AG09309 (cell line): ENCODE measurements around the gene TTLL5.

Source experiments
- DNase-seq: peaks from one replicate; pipeline ENCODE4 v3.0.0-alpha.2; 2010; ENCODE audit warnings: low read depth
- H3K4me3 ChIP-seq: 2 replicates; pipeline ENCODE4 v1.5.1; 2011; ENCODE audit warnings: mild to moderate bottlenecking, low read depth, low read length, moderate library complexity; ENCODE audit not compliant: control insufficient read depth
- TF ChIP-seq, protein P1 (sequence below): IDR thresholded peaks from 2 replicates; pipeline ENCODE4 v1.5.1; 2011; ENCODE audit warnings: mild to moderate bottlenecking, low read depth, low read length, inconsistent platforms; ENCODE audit not compliant: insufficient read depth, control insufficient read depth; ENCODE audit errors: missing control alignments

Gene TTLL5

DNA sequence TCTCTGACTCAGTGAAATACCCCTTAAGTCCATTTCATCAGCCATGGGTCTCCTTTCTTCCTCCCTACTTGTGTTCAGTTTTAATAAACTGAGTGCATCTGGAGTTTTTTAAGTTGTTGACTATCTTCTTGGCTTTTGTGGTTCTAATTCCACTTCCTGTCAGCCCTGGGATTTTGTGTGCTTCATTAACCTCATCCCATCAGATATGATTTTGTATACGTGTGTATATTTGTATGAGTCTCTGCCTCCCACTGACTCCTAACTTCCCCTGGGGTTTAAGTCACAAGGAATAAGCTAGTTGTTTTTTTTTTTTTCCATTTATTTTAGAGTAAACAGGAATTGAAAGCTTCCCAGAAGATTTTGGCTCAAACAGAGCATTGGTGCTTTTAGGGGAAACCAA, 62.7 kb downstream of the TTLL5 start:
- DNase-seq: no peak
- TF ChIP-seq, protein P1, sequence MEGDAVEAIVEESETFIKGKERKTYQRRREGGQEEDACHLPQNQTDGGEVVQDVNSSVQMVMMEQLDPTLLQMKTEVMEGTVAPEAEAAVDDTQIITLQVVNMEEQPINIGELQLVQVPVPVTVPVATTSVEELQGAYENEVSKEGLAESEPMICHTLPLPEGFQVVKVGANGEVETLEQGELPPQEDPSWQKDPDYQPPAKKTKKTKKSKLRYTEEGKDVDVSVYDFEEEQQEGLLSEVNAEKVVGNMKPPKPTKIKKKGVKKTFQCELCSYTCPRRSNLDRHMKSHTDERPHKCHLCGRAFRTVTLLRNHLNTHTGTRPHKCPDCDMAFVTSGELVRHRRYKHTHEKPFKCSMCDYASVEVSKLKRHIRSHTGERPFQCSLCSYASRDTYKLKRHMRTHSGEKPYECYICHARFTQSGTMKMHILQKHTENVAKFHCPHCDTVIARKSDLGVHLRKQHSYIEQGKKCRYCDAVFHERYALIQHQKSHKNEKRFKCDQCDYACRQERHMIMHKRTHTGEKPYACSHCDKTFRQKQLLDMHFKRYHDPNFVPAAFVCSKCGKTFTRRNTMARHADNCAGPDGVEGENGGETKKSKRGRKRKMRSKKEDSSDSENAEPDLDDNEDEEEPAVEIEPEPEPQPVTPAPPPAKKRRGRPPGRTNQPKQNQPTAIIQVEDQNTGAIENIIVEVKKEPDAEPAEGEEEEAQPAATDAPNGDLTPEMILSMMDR: no peak
- H3K4me3 ChIP-seq: no peak overlapping the region

DNA sequence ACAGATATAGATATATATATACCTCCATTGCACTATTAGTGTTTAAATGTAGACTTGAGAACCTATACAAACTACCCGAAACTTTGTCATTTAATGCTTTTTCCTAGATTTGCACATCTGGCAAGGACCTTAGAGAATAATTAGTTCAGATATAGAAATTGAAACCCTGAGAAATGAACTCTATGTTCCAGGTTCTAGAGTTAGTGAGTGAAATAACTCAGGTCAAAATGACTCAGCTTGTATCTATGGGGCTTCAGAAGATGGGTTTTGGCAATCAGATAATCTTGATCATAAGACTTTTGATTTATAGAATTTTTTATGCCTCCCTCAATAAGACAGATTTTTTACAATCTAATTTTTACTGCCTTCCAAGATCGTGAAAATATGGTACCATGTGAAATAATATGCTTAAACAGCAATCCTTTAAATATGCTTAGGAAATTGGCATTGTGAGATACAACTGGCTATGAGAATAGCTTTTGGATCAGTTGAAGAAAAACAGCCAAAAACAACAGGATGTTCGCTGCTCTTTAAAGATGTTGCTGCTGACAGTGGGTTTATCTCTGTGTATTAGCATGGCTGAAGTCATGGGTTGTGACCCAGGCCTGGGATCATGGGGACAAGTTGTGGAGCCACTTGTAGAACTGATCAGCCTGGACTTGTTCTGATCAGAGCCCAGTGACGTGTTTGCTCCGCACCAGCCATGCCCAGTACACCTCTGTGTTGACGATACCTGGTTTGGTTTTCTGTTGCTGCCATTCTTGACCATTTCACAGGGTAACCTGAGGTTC, 63.6 kb downstream of the TTLL5 start:
- no peak for DNase-seq
- no peak overlapping the region for H3K4me3 ChIP-seq
- TF ChIP-seq, protein P1: no peak

DNA sequence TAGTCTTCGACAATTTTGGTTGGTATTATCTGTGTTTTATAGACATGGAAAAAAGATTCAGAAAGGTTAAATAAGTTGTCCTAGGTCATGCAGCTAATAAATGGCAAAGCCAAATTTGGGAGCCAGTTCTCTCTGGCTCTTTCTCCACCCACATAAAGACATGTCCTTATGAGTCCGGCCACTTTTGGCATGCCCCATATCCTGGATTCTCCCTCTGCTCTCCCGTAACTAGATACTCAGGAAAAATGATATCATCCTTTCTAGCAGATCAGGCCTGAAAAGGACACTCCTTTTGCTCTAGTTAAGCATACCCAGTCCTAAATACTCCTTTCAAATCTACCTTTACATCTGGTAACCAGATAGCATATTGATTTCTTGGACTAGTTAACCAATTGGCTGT, 64.4 kb downstream of the TTLL5 start:
- no peak for DNase-seq
- TF ChIP-seq, protein P1: no peak
- H3K4me3 ChIP-seq: no peak overlapping the region

DNA sequence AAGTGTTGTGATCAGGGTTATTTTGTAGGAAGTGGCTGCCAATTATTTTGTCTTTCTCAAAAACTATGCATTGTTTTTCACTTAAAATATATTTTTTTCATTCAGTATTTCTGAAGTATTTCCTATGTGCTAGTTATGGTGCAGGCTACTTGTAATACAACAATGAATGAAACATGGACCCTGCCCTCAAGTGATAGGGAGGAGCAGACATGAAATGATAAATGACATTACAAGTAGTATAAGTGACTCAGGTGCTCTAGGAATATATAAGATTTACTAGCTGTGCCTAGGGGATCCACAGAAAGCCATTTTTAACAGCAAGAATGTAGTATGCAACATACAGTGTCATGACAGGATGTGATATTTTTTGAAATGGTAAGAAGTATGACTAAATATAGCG, 65.3 kb downstream of the TTLL5 start:
- H3K4me3 ChIP-seq: no peak overlapping the region
- DNase-seq: no peak
- TF ChIP-seq, protein P1: no peak

DNA sequence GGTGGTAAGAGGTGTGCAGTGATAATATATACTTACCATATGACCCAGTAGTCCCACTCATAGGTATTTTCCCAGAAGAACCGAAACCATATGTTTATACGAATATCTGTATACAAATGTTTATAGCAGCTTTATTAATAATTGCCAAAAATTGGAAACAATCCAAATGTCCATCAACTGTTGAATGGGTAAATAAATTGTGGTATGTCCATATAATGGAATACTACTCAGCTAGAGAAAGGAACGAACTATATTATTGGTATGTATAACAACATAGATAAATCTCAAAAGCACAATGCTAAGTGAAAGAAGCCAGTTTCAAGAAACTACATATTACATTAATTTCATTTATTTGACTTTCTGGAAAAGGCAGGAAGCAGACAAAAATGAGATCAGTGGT, 66.1 kb downstream of the TTLL5 start:
- DNase-seq: no peak
- TF ChIP-seq, protein P1: no peak
- H3K4me3 ChIP-seq: no peak overlapping the region

DNA sequence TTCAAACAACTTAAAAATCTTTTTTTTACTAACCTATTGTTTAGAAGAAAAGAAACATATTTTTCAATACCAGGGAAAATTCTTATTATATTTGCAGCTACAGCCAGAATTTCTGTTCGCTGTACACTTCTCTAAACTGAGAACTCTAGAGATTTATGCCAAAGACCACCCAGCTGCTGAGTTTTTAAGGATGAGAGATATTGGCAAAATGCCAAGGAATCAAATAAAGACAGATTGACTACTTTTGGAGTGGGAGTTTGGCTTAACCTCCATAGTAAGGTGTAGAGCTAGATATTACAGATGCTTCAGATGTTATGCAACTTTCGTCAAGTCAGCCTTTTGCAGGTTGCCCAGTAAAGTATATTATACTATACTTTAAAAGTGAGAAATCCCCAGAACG, 71.8 kb downstream of the TTLL5 start:
- no peak overlapping the region for H3K4me3 ChIP-seq
- DNase-seq: no peak
- TF ChIP-seq, protein P1: no peak
